Measurements from ENCODE around the gene SNU13. TPM values are rescaled to one million over a fixed set of nuclear protein-coding genes. Genes with fewer than 3 reads are reported as not detected.
A peak's percentile ranks its signal among the peaks of the same experiment; 100 is the strongest.

Gene SNU13
- total RNA-seq, 1 donor from 2014 or later, result 183 TPM

GRCh38 chr22:41709341-41709740, 20.7 kb upstream of the SNU13 start:
- TF ChIP-seq CTCF (conservative IDR thresholded peaks at IDR 0.05; ENCODE audit: low read depth, low read length), result no peak
- H3K4me3 ChIP-seq (ENCODE audit: low read depth, low read length), result no peak overlapping the region
- DNase-seq (ENCODE audit: low read depth), result no peak

GRCh38 chr22:41702763-41703162, 14.1 kb upstream of the SNU13 start:
- no peak for TF ChIP-seq CTCF (conservative IDR thresholded peaks at IDR 0.05; ENCODE audit: low read depth, low read length)
- no peak overlapping the region for H3K4me3 ChIP-seq (ENCODE audit: low read depth, low read length)
- DNase-seq (ENCODE audit: low read depth), result no peak

GRCh38 chr22:41700108-41700364, 11.4 kb upstream of the SNU13 start:
- no peak for DNase-seq (ENCODE audit: low read depth)
- no peak for TF ChIP-seq CTCF (conservative IDR thresholded peaks at IDR 0.05; ENCODE audit: low read depth, low read length)
- H3K4me3 ChIP-seq (ENCODE audit: low read depth, low read length), result no peak overlapping the region

GRCh38 chr22:41699264-41700107, 10.8 kb upstream of the SNU13 start, which contains the start of gene MEI1:
Gene MEI1 (plus strand): TSS chr22:41699503. CDS start chr22:41699539, 36 bp downstream.
- TF ChIP-seq CTCF (conservative IDR thresholded peaks at IDR 0.05; ENCODE audit: low read depth, low read length), result no peak
- DNase-seq (ENCODE audit: low read depth), result no peak
- no peak within 1 kb of the TSS for H3K4me3 ChIP-seq (ENCODE audit: low read depth, low read length)

- TF ChIP-seq CTCF (conservative IDR thresholded peaks at IDR 0.05; ENCODE audit: low read depth, low read length), result peak; percentile 98
- H3K4me3 ChIP-seq (ENCODE audit: low read depth, low read length), result no peak overlapping the region
- no peak for DNase-seq (ENCODE audit: low read depth)
Observed at GRCh38 chr22:41697126-41697775, 8.6 kb upstream of the SNU13 start.

- TF ChIP-seq CTCF (conservative IDR thresholded peaks at IDR 0.05; ENCODE audit: low read depth, low read length), result no peak
- H3K4me3 ChIP-seq (ENCODE audit: low read depth, low read length), result no peak overlapping the region
- no peak for DNase-seq (ENCODE audit: low read depth)
Observed at GRCh38 chr22:41696703-41697102, 8.0 kb upstream of the SNU13 start.
